Upper lobe of left lung (tissue), 4 donors: Measurements from ENCODE around the gene YAF2.

Source experiments
- POLR2A ChIP-seq, 4 donors: fragments of 450-650 bp; IDR thresholded peaks; one replicate each; pipeline ENCODE4 v1.5.1; 2016 to 2017; ENCODE audit warnings: antibody characterized with exemption in 4 of 4, mild to moderate bottlenecking in 2 of 4
- POLR2AphosphoS5 ChIP-seq, 2 donors: sonication (generic); formaldehyde crosslinking; IDR thresholded peaks; one replicate each; pipeline ENCODE4 v1.5.1; 2017; ENCODE audit warnings: antibody characterized with exemption in 2 of 2
- TF ChIP-seq, protein P1 (sequence below), 6 experiments: fragments of 450-650 bp in 4 of 6; fragments of 200-600 bp in 2 of 6; sonication (generic) in 2 of 6; IDR thresholded peaks; one replicate each; pipeline ENCODE4 v1.5.1; 2016 to 2019; ENCODE audit warnings: antibody characterized with exemption in 6 of 6

GRCh38 chr12:42143452-42144157 is 94.4 kb downstream of the YAF2 start:
- TF ChIP-seq, protein P1, sequence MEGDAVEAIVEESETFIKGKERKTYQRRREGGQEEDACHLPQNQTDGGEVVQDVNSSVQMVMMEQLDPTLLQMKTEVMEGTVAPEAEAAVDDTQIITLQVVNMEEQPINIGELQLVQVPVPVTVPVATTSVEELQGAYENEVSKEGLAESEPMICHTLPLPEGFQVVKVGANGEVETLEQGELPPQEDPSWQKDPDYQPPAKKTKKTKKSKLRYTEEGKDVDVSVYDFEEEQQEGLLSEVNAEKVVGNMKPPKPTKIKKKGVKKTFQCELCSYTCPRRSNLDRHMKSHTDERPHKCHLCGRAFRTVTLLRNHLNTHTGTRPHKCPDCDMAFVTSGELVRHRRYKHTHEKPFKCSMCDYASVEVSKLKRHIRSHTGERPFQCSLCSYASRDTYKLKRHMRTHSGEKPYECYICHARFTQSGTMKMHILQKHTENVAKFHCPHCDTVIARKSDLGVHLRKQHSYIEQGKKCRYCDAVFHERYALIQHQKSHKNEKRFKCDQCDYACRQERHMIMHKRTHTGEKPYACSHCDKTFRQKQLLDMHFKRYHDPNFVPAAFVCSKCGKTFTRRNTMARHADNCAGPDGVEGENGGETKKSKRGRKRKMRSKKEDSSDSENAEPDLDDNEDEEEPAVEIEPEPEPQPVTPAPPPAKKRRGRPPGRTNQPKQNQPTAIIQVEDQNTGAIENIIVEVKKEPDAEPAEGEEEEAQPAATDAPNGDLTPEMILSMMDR (IDR thresholded peaks at IDR 0.05): no peak
- TF ChIP-seq POLR2A (IDR thresholded peaks at IDR 0.05) (no peak), POLR2AphosphoS5 (IDR thresholded peaks at IDR 0.05) (no peak)
